Heart left ventricle (tissue), 13 donors: ENCODE results near the gene TMBIM1.

Experiments used
- CTCF ChIP-seq, 12 donors: fragments of 200-600 bp; sonication (generic) in 4 of 12; IDR thresholded peaks; one replicate each; pipeline versions ENCODE4 v1.5.0 to v1.8.0; 2018 to 2022; ENCODE audit warnings: antibody characterized with exemption in 12 of 12, mild to moderate bottlenecking in 5 of 12
- POLR2A ChIP-seq, 2 donors: fragments of 450-650 bp; IDR thresholded peaks; one replicate each; pipeline ENCODE4 v1.6.1; 2017; ENCODE audit warnings: antibody characterized with exemption in 2 of 2, mild to moderate bottlenecking in 2 of 2, moderate library complexity in 2 of 2
- donor health status: ischemic (EF 13 %, LVEDD 7.1; RV severe dilation, severe dysfunction).
- donor health status: DM: no; HTN: yes; CAD: no.
- donor health status: DM: no; HTN: no; CAD: no.
- donor health status: ischemic (EF 25% LVEDD 6.9; RV normal size, moderate dysfunction).
- donor health status: ischemic (EF 25% LVEDD 5.7; RV mildly dilated, moderate dysfunction).
- donor health status: ischemic (EF 35%, LVEDD 5.7; RV mildly dilated, moderate dysfunction).
- donor health status: nonischemic (EF 11% LVEDD 7.7; RV severe dilation, severe dysfunction).
- donor health status: DM: yes; HTN: yes; CAD: no.
- donor health status: PGD.
- donor health status: ischemic (EF 29% LVEDD 5.4; RV normal size, mild dysfunction).
- donor health status: nonischemic (EF 23%, LVEDD 6.1; RV moderate dilation, normal function).

DNA sequence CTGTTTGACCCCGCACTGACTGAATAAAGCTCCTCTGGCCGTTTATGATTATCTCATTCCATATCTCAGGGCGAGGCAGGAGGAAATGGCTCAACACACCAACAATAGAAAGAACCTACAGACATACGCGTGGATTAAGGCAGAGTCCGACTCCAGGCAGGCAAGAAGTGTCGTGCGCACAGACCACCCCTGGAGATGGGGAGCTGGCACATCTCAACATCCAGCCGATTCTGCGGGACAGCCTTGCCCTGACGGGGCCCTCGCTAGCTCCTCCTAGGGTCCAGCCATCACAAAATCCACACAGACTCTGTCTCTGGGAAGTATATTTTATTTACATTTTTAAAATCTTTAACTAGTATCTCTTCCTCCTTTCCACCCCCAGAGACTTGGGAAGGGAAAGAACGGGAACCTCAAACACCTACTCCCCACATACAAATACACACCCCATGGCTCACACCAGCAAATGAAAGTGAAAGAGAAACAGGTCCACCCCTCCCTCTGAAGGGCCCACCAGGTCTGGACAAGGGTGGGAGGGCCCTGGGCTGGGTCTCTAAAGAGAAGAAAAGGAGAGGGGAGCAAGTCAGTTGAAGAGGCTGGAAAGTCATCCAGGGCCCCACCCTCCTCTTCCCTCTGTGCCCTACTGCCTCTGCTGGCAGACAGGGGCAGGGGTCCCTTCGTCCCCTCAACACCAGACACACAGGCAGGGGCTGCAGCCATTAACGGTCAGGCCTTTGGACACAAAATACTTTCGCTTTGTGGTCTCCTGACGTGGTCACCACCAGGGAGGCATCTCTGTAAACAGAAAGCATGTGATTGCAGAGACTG is 28.3 kb downstream of the TMBIM1 start:
- TF ChIP-seq POLR2A (IDR thresholded peaks at IDR 0.05) (no peak), CTCF (IDR thresholded peaks at IDR 0.05) (no peak)
